Upper lobe of left lung (tissue), 6 donors: ENCODE measurements around the gene HIBCH. TPM values are rescaled to one million over a fixed set of nuclear protein-coding genes. Genes with fewer than 3 reads are reported as not detected.
"Not testable (repeated sequence)": the region's sequence is repeated elsewhere in the genome, so short reads cannot be mapped to it uniquely, and the experiment has no call there.

Experiments
- ATAC-seq, 2 donors: fragments of 200-7000 bp; cut with Tn5 transposase; one replicate each; pipeline ENCODE4 v1.9.1; 2022; ENCODE audit warnings: mild to moderate bottlenecking in 2 of 2, moderate library complexity in 2 of 2; ENCODE audit not compliant: low FRiP score in 2 of 2
- DNase-seq, 2 donors: peaks; one replicate each; pipeline ENCODE4 v3.0.0-alpha.2; 2019 to 2020
- H3K27ac ChIP-seq, 4 donors: fragments of 200-600 bp; sonication (generic); one replicate each; pipeline ENCODE4 v1.5.1; 2016 to 2019
- H3K27me3 ChIP-seq, 4 donors: fragments of 200-600 bp; sonication (generic); one replicate each; pipeline ENCODE4 v1.5.1; 2017 to 2019
- H3K36me3 ChIP-seq, 4 donors: fragments of 200-600 bp; sonication (generic); one replicate each; pipeline ENCODE4 v1.5.1; 2016 to 2019
- H3K4me1 ChIP-seq, 4 donors: fragments of 200-600 bp; sonication (generic); one replicate each; pipeline ENCODE4 v1.5.1; 2018 to 2019
- H3K4me3 ChIP-seq, 4 donors: fragments of 200-600 bp; sonication (generic); one replicate each; pipeline ENCODE4 v1.5.1; 2017 to 2019; ENCODE audit warnings: mild to moderate bottlenecking in 2 of 4, moderate library complexity in 1 of 4
- H3K9me3 ChIP-seq, 4 donors: fragments of 200-600 bp; sonication (generic); one replicate each; pipeline ENCODE4 v1.5.1; 2018 to 2019
- EP300 ChIP-seq, 4 donors: sonication (generic); formaldehyde crosslinking; IDR thresholded peaks; one replicate each; pipeline ENCODE4 v1.5.1; 2017; ENCODE audit warnings: antibody characterized with exemption in 4 of 4, control low read depth in 2 of 4
- POLR2A ChIP-seq, 4 donors: fragments of 450-650 bp; IDR thresholded peaks; one replicate each; pipeline ENCODE4 v1.5.1; 2016 to 2017; ENCODE audit warnings: antibody characterized with exemption in 4 of 4, mild to moderate bottlenecking in 2 of 4
- POLR2AphosphoS5 ChIP-seq, 2 donors: sonication (generic); formaldehyde crosslinking; IDR thresholded peaks; one replicate each; pipeline ENCODE4 v1.5.1; 2017; ENCODE audit warnings: antibody characterized with exemption in 2 of 2
- WGBS, 2 donors: methylation state at CpG; one replicate each; pipeline ENCODE4 v1.1.5; 2017 to 2018; 5-methylcytosine and 5-hydroxymethylcytosine counted together
- total RNA-seq, 6 donors: library from RNA; depleted of rRNA in 4 of 6; stranded (reverse); fragments of >200 nt in 4 of 6; gene quantifications; one replicate each; pipeline versions ENCODE4 v1.1.0 to v1.2.1, GENCODE V29; 2016 to 2021
- TF ChIP-seq, protein P1 (sequence below), 6 experiments: fragments of 450-650 bp in 4 of 6; fragments of 200-600 bp in 2 of 6; sonication (generic) in 2 of 6; IDR thresholded peaks; one replicate each; pipeline ENCODE4 v1.5.1; 2016 to 2019; ENCODE audit warnings: antibody characterized with exemption in 6 of 6
- donor health status: DM: no; HTN: no; CAD: no; lungs with moderate emphysema.
- donor health status: DM: no; HTN: yes; CAD: no; lungs with severe emphysema.

The HIBCH gene
- total RNA-seq, 6 donors from 2014 or later: 10.1 to 24.2 (median 14.7) TPM

DNA sequence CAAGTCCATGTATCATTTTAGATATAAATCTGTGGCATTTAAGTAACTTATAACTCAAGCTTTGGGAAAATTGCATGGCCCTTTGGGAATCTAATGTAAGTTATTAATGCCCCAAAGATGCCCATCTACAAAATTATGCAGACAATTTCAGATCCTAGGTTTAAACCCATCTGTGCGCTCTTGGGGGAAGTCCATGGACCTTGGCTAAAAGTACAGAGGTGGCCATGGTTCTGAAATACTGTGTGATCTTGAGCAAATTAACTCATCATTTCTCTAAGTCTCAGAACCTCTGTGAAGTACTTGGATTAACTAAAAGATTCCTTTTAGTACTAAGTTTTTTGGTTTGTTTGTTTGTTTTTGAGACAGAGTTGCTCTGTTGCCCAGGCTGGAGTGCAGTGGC is 43.3 kb upstream of the HIBCH start:
- no peaks in the 10 kb centered on the region for H3K27me3 ChIP-seq
- H3K27ac ChIP-seq: no peak overlapping the region
- H3K4me1 ChIP-seq: peaks cover 11 to 28% (median 22%) of the 10 kb centered on the region in 4 donors
- 92 to 95% methylated on average over 1 of the region's 1 CpG for WGBS, 2 donors
- TF ChIP-seq EP300 (IDR thresholded peaks at IDR 0.05) (no peak), POLR2AphosphoS5 (IDR thresholded peaks at IDR 0.05) (no peak)
- TF ChIP-seq, protein P1, sequence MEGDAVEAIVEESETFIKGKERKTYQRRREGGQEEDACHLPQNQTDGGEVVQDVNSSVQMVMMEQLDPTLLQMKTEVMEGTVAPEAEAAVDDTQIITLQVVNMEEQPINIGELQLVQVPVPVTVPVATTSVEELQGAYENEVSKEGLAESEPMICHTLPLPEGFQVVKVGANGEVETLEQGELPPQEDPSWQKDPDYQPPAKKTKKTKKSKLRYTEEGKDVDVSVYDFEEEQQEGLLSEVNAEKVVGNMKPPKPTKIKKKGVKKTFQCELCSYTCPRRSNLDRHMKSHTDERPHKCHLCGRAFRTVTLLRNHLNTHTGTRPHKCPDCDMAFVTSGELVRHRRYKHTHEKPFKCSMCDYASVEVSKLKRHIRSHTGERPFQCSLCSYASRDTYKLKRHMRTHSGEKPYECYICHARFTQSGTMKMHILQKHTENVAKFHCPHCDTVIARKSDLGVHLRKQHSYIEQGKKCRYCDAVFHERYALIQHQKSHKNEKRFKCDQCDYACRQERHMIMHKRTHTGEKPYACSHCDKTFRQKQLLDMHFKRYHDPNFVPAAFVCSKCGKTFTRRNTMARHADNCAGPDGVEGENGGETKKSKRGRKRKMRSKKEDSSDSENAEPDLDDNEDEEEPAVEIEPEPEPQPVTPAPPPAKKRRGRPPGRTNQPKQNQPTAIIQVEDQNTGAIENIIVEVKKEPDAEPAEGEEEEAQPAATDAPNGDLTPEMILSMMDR (IDR thresholded peaks at IDR 0.05): no peak
- H3K4me3 ChIP-seq: no peak overlapping the region
- ATAC-seq: no peak
- H3K9me3 ChIP-seq: no peaks in the 10 kb centered on the region
- H3K36me3 ChIP-seq: peaks cover 0 to 43% (median 8%) of the 10 kb centered on the region in 4 donors
- DNase-seq: no peak

DNA sequence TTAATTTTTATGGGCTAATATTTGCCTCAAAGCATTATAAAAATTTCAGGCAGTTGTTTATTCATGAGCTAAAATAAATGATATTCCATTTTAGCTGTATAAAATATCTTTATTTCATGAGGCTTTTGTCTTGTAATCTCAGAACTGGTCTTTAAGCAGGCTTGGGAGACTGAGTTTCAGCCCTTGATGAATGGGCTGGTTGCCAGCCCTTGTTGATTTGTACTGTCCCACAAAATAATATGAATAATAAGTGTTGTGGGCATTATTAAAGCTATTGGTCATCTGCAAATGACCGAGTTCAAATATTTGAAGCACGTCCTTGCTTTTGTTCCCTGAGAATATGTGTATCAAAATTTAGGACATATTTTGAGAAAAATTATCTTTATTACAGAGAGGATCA is 41.9 kb upstream of the HIBCH start:
- no peaks in the 10 kb centered on the region for H3K27me3 ChIP-seq
- no peak for ATAC-seq
- 93 to 100% methylated on average over 2 of the region's 2 CpGs for WGBS, 2 donors
- peaks cover 0 to 30% (median 5%) of the 10 kb centered on the region in 4 donors for H3K36me3 ChIP-seq
- H3K4me3 ChIP-seq: no peak overlapping the region
- peak overlapping the region in 1 of 4 donors; percentile 16 for H3K27ac ChIP-seq
- H3K4me1 ChIP-seq: peaks cover 17 to 33% (median 24%) of the 10 kb centered on the region in 4 donors
- TF ChIP-seq POLR2A (IDR thresholded peaks at IDR 0.05): no peak
- TF ChIP-seq, protein P1 (IDR thresholded peaks at IDR 0.05): no peak
- TF ChIP-seq EP300 (IDR thresholded peaks at IDR 0.05): no peak
- TF ChIP-seq POLR2AphosphoS5 (IDR thresholded peaks at IDR 0.05): no peak
- DNase-seq: no peak
- H3K9me3 ChIP-seq: no peaks in the 10 kb centered on the region

DNA sequence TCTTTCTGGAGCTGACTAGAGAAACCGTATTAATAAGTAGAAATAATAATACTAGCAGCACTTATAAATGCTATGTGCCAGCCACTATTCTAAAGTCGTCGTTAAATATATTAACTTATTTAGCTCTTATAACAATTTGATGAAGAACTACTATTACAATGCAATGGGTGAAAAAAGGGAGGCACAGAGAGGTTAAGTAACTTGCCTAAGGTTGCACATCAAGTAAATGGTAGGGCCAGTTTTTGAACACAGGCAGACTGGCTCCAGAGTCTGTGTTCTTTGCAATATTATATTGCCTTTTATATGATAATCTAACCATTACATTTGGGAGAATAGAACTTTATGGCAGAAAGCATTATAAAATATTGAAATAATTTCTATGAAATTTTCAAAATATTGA is 41.3 kb upstream of the HIBCH start:
- Histone ChIP-seq H3K4me3 (no peak overlapping the region), H3K27me3 (no peaks in the 10 kb centered on the region), H3K36me3 (peaks cover 0 to 26% (median 5%) of the 10 kb centered on the region in 4 donors), H3K4me1 (peaks cover 23 to 38% (median 30%) of the 10 kb centered on the region in 4 donors), H3K9me3 (no peaks in the 10 kb centered on the region), H3K27ac (no peak overlapping the region)
- DNase-seq: no peak
- no peak for ATAC-seq
- no peak for TF ChIP-seq POLR2A (IDR thresholded peaks at IDR 0.05)
- no peak for TF ChIP-seq POLR2AphosphoS5 (IDR thresholded peaks at IDR 0.05)
- TF ChIP-seq, protein P1 (IDR thresholded peaks at IDR 0.05): no peak
- no peak for TF ChIP-seq EP300 (IDR thresholded peaks at IDR 0.05)
- 89 to 91% methylated on average over 3 of the region's 3 CpGs for WGBS, 2 donors

DNA sequence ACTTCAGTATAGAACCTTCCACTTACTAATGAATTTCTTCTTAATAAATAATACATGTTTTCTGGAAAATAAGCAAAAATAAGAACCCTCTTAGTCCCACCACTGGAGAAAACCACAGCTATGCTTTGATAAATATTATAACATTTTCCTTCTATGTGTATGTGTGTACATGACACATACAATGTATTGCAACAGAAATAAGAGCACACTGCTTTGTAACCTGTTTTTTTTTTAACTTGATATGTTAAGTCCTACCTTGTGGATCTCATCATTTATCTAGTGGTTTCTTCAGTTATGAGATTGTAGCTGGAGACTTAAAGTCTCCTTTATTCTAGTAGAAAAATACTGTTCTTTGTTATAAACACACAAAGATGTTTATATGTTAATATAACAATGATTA is 40.9 kb upstream of the HIBCH start:
- no peak for DNase-seq
- no peak for ATAC-seq
- H3K36me3 ChIP-seq: peaks cover 0 to 24% (median 5%) of the 10 kb centered on the region in 4 donors
- H3K27ac ChIP-seq: peak overlapping the region in 2 of 4 donors; percentile 68 to 75
- no peaks in the 10 kb centered on the region for H3K27me3 ChIP-seq
- H3K9me3 ChIP-seq: no peaks in the 10 kb centered on the region
- peak overlapping the region in 1 of 4 donors; percentile 29 for H3K4me3 ChIP-seq
- TF ChIP-seq EP300 (IDR thresholded peaks at IDR 0.05) (no peak), POLR2AphosphoS5 (IDR thresholded peaks at IDR 0.05) (no peak), POLR2A (IDR thresholded peaks at IDR 0.05) (no peak)
- TF ChIP-seq, protein P1 (IDR thresholded peaks at IDR 0.05): no peak
- H3K4me1 ChIP-seq: peaks cover 24 to 38% (median 32%) of the 10 kb centered on the region in 4 donors

DNA sequence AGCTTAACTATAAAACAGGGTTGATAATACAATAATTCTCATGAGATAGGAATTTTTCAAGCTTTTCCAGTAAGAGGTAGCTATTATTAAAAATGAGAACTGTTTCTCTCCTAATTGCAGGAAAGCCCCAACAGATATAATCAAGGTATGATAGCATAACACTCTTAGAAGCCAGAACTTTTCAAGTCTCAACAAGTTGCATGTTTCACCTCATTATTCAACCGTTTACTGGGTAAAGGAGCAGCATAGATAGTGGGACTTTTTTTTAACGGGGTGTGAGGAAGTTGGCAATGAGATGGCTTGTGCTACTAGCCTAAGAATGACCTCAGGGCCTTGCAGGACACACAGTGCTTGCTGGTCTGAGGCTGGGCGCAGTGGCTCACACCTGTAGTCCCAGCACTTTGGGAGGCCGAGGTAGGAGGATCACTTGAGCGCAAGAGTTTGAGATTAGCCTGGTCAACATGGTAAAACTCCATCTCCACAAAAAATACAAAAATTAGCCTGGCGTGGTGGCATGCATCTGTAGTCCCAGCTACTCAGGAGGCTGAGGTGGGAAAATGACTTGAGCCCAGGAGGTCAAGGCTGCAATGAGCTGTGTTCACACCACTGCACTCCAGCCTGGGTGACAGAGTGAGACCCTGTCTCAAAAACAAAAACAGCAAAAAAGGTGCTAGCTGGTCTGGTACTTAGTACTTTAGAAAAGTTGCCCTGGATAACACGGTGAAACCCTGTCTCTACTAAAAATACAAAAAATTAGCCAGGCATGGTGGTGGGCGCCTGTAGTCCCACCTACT is 39.2 kb upstream of the HIBCH start:
- not testable (repeated sequence) for H3K27me3 ChIP-seq, H3K9me3 ChIP-seq, ATAC-seq, DNase-seq, H3K4me3 ChIP-seq
- H3K36me3 ChIP-seq: peaks cover 0 to 13% (median 4%) of the 10 kb centered on the region in 4 donors
- H3K27ac ChIP-seq: peak overlapping the region; percentile 4 to 75 (median 56)
- 81 to 85% methylated on average over 8 of the region's 8 CpGs for WGBS, 2 donors
- H3K4me1 ChIP-seq: peaks cover 28 to 47% (median 36%) of the 10 kb centered on the region in 4 donors
